ENCODE measurements around the gene DPP6. TPM values are rescaled to one million over a fixed set of nuclear protein-coding genes. Genes with fewer than 3 reads are reported as not detected.
A peak's percentile ranks its signal among the peaks of the same experiment; 100 is the strongest.

The DPP6 gene
- total and polyA plus RNA-seq, 9 of the 15 experiments (the other 6 are each of a cell fraction or from before 2014, with no cell fraction given): not detected

- TF ChIP-seq VEZF1 (CRISPR knock-in tag; IDR thresholded peaks at IDR 0.05) (peak; percentile 69), ZNF407 (IDR thresholded peaks at IDR 0.05; ENCODE audit: low read depth) (peak; percentile 53; the same call in 1 of the 2 replicates), BRD4 (IDR thresholded peaks at IDR 0.05) (no peak), SRSF9 (IDR thresholded peaks at IDR 0.05; ENCODE audit: borderline replicate concordance, low read depth, low read length) (no peak), MYNN (IDR thresholded peaks at IDR 0.05) (peak; percentile 19), MYNN (CRISPR knock-in tag; IDR thresholded peaks at IDR 0.05) (no peak), KAT2B (IDR thresholded peaks at IDR 0.05; ENCODE audit: low read depth, low read length) (no peak)
Observed at GRCh38 chr7:154676422-154677073, 624.4 kb downstream of the DPP6 start (continued).
